Ovary (tissue), 9 donors: ENCODE measurements around the gene NFIC. TPM values are rescaled to one million over a fixed set of nuclear protein-coding genes. Genes with fewer than 3 reads are reported as not detected.

Source experiments
- DNase-seq, 5 donors: peaks; one replicate each; pipeline ENCODE4 v3.0.0-alpha.2; 2019 to 2020
- H3K27ac ChIP-seq, 2 donors: fragments of 200-600 bp; one replicate each; pipeline versions ENCODE4 v1.5.1 to v1.8.0; 2019 to 2022
- H3K27me3 ChIP-seq: fragments of 200-600 bp; one replicate; pipeline ENCODE4 v1.8.0; 2022
- H3K36me3 ChIP-seq: fragments of 200-600 bp; sonication (generic); one replicate; pipeline ENCODE4 v1.5.1; 2019
- H3K4me1 ChIP-seq: one replicate; pipeline ENCODE4 v1.8.1; 2013; ENCODE audit warnings: mild to moderate bottlenecking, moderate library complexity; ENCODE audit not compliant: insufficient read depth
- H3K4me3 ChIP-seq: fragments of 200-600 bp; sonication (generic); one replicate; pipeline ENCODE4 v1.5.1; 2017
- H3K9me3 ChIP-seq, 2 donors: fragments of 200-600 bp in 1 of 2; sonication (generic) in 1 of 2; one replicate each; pipeline versions ENCODE4 v1.5.1 to v1.8.1; 2013 to 2019; ENCODE audit warnings: mild to moderate bottlenecking in 1 of 2, moderate library complexity in 1 of 2
- EP300 ChIP-seq: sonication (generic); formaldehyde crosslinking; IDR thresholded peaks from one replicate; pipeline ENCODE4 v1.6.1; 2017; ENCODE audit warnings: antibody characterized with exemption
- POLR2A ChIP-seq: fragments of 450-650 bp; IDR thresholded peaks from one replicate; pipeline ENCODE4 v1.6.1; 2017; ENCODE audit warnings: antibody characterized with exemption, mild to moderate bottlenecking, moderate library complexity
- WGBS, 3 donors: extraction: QIAGEN DNeasy Blood & Tissue Kit in 1 of 3; methylation state at CpG; one replicate each; pipeline versions ENCODE4 v1.1.5 to v1.1.7; 2013 to 2017; 5-methylcytosine and 5-hydroxymethylcytosine counted together
- intact Hi-C, 4 donors: fragments of 100-400 bp; cut with DNase I; formaldehyde crosslinking; loops; one replicate each; pipeline versions ENCODE4 v1.11.0 to v1.15.1; 2022 to 2023
- polyA plus RNA-seq, 2 donors: library from polyadenylated mRNA; stranded (reverse); fragments of 200-250 nt in 1 of 2; fragments of 350-450 nt in 1 of 2; fragmentation: Illumina TruSeq in 1 of 2; extraction: RNeasy Lipid Tissue Mini Kit (QIAGEN cat#74804) in 1 of 2; gene quantifications; one replicate each; pipeline ENCODE4 v1.2.3, GENCODE V29; 2013 to 2014
- total RNA-seq, 7 donors: library from RNA; depleted of rRNA in 2 of 7; stranded (reverse); fragments of >200 nt in 2 of 7; fragmentation: NEBNext Ultra II Directional in 3 of 7; extraction: Animal tissue kit (Norgen Biotek cat#: 25700) in 3 of 7; gene quantifications; one replicate each; pipeline versions ENCODE4 v1.1.0 to v1.2.4, GENCODE V29; 2016 to 2023
- TF ChIP-seq, protein P1 (sequence below), 3 donors: fragments of 450-650 bp in 2 of 3; fragments of 200-600 bp in 1 of 3; IDR thresholded peaks; one replicate each; pipeline versions ENCODE4 v1.5.1 to v1.8.0; 2016 to 2022; ENCODE audit warnings: antibody characterized with exemption in 3 of 3, mild to moderate bottlenecking in 1 of 3
- donor health status: DM: no; HTN: no; CAD: no; lungs with moderate emphysema.
- donor health status: DM: no; HTN: no; CAD: no.
- donor health status: Bipolar disorder and iron deficiency.
- donor health status: DM: yes; HTN: yes; CAD: no.
- donor health status: DM: no; HTN: no; CAD: no.
- donor health status: DM: yes; HTN: yes; CAD: no.

NFIC gene
- total and polyA plus RNA-seq, 9 donors, result 31.9 to 345 (median 250) TPM

GRCh38 chr19:3359919-3360420 lies 6.4 kb upstream of the NFIC start:
- peak overlapping the region; percentile 100 for H3K4me3 ChIP-seq
- no peaks in the 10 kb centered on the region for H3K9me3 ChIP-seq
- intact Hi-C loops, result no loop called here
- peaks cover 8% of the 10 kb centered on the region for H3K4me1 ChIP-seq
- H3K36me3 ChIP-seq, result no peaks in the 10 kb centered on the region
- TF ChIP-seq POLR2A (no peak), EP300 (no peak)
- TF ChIP-seq, protein P1, sequence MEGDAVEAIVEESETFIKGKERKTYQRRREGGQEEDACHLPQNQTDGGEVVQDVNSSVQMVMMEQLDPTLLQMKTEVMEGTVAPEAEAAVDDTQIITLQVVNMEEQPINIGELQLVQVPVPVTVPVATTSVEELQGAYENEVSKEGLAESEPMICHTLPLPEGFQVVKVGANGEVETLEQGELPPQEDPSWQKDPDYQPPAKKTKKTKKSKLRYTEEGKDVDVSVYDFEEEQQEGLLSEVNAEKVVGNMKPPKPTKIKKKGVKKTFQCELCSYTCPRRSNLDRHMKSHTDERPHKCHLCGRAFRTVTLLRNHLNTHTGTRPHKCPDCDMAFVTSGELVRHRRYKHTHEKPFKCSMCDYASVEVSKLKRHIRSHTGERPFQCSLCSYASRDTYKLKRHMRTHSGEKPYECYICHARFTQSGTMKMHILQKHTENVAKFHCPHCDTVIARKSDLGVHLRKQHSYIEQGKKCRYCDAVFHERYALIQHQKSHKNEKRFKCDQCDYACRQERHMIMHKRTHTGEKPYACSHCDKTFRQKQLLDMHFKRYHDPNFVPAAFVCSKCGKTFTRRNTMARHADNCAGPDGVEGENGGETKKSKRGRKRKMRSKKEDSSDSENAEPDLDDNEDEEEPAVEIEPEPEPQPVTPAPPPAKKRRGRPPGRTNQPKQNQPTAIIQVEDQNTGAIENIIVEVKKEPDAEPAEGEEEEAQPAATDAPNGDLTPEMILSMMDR (IDR thresholded peaks at IDR 0.05), result no peak
- DNase-seq, result no peak
- H3K27me3 ChIP-seq, result no peaks in the 10 kb centered on the region
- 0 to 1% methylated on average over 13 to 78 of the region's 81 CpGs; no CpG with 5 or more reads in 1 of the 3 donors for WGBS, 3 donors
- H3K27ac ChIP-seq, result peak overlapping the region; percentile 100

GRCh38 chr19:3360421-3361383 lies 5.7 kb upstream of the NFIC start:
- peak; percentile 60 to 83 (median 82) for DNase-seq
- Histone ChIP-seq H3K27me3 (no peaks in the 10 kb centered on the region), H3K4me1 (peaks cover 14% of the 10 kb centered on the region), H3K36me3 (no peaks in the 10 kb centered on the region), H3K27ac (peak overlapping the region; percentile 87 to 100), H3K4me3 (peak overlapping the region; percentile 100), H3K9me3 (no peaks in the 10 kb centered on the region)
- WGBS, 3 donors, result 0% methylated on average over 48 to 90 of the region's 90 CpGs
- intact Hi-C loops, result no loop called here
- TF ChIP-seq EP300 (no peak), POLR2A (peak; percentile 70)
- TF ChIP-seq, protein P1 (IDR thresholded peaks at IDR 0.05), result peak in 2 of 3 donors; percentile 20 to 27

DNA sequence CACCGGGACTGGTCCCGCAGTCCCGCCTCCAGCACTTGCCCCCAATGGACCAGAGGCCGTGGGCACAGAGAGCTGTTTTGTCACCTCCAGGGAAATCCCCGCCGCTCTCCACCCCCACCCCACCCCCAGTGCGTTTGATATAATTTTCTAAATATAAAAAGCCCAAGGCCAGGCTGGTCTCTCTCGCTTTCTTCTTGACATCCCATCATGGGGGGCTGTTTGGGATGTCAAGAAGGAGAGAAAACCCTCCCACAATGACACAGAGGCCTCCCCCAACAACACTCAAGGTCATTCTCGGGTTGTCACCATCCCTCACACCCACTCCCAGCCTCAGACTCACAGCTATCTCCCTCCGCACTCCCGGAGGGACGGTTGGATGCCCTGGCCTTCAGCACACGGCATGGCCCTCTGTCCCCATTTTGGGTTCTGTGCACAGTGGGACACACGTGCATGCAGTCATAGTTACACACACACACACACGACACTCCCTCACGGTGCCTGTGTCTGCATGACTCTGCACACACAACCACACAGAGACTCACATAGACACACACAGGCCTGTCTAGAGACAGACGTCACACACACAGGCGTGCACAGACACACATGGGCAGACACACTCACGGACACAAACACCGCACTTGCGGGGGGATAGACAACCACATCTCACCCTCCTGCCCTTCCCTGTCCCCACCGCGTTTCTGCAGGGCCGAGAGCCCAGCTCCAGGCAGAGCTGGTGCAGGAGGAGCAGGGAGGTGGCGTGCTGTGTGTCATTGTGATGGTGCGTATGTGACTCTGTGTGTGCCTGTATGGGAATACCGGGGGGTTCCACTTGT lies 4.8 kb upstream of the NFIC start:
- peak overlapping the region; percentile 87 to 100 for H3K27ac ChIP-seq
- no peaks in the 10 kb centered on the region for H3K27me3 ChIP-seq
- H3K4me1 ChIP-seq, result peaks cover 14% of the 10 kb centered on the region
- H3K36me3 ChIP-seq, result no peaks in the 10 kb centered on the region
- intact Hi-C loops, result no loop called here
- WGBS, 3 donors, result 24 to 26% (median 25%) methylated on average over 25 to 27 of the region's 27 CpGs
- H3K9me3 ChIP-seq, result no peaks in the 10 kb centered on the region
- TF ChIP-seq EP300 (no peak), POLR2A (no peak)
- TF ChIP-seq, protein P1 (IDR thresholded peaks at IDR 0.05), result no peak
- peak overlapping the region; percentile 100 for H3K4me3 ChIP-seq
- DNase-seq, result peak in 3 of 5 donors; percentile 39 to 48 (median 42)

- no peaks in the 10 kb centered on the region for H3K36me3 ChIP-seq
- TF ChIP-seq, protein P1 (IDR thresholded peaks at IDR 0.05), result no peak
- TF ChIP-seq POLR2A, result no peak
- no peak for TF ChIP-seq EP300
- intact Hi-C loops, result no loop called here
- H3K4me3 ChIP-seq, result no peak overlapping the region
- H3K4me1 ChIP-seq, result peaks cover 14% of the 10 kb centered on the region
- DNase-seq, result no peak
- H3K27ac ChIP-seq, result peak overlapping the region; percentile 87 to 100
- no peaks in the 10 kb centered on the region for H3K27me3 ChIP-seq
- no peaks in the 10 kb centered on the region for H3K9me3 ChIP-seq
- 44 to 64% (median 53%) methylated on average over 9 of the region's 9 CpGs for WGBS, 3 donors
Measured at GRCh38 chr19:3362217-3362906, 4.0 kb upstream of the NFIC start.
